HUES6 (cell line): ENCODE measurements around the gene PEAK1.
"Not testable (repeated sequence)": the region's sequence is repeated elsewhere in the genome, so short reads cannot be mapped to it uniquely, and the experiment has no call there.

Experiments
- H3K27ac ChIP-seq: 2 replicates; pipeline ENCODE4 v1.7.0; 2013; ENCODE audit warnings: low read depth, mild to moderate bottlenecking, low read length, inconsistent platforms
- H3K27me3 ChIP-seq: 2 replicates; pipeline ENCODE4 v1.6.1; 2013; ENCODE audit warnings: low read length; ENCODE audit not compliant: control insufficient read depth, insufficient read depth
- H3K36me3 ChIP-seq: 2 replicates; pipeline ENCODE4 v1.6.1; 2013; ENCODE audit warnings: low read length; ENCODE audit not compliant: control insufficient read depth, insufficient read depth
- H3K4me1 ChIP-seq: 2 replicates; pipeline ENCODE4 v1.6.1; 2013; ENCODE audit warnings: low read length; ENCODE audit not compliant: control insufficient read depth, insufficient read depth
- H3K4me3 ChIP-seq: 2 replicates; pipeline ENCODE4 v1.5.1; 2013; ENCODE audit warnings: low read depth, low read length
- H3K9ac ChIP-seq: one replicate; pipeline ENCODE4 v1.6.1; 2013; ENCODE audit warnings: mild to moderate bottlenecking, low read length
- H3K9me3 ChIP-seq: 2 replicates; pipeline ENCODE4 v1.6.1; 2013; ENCODE audit warnings: low read depth, low read length; ENCODE audit not compliant: control insufficient read depth, insufficient read depth

Gene PEAK1

DNA sequence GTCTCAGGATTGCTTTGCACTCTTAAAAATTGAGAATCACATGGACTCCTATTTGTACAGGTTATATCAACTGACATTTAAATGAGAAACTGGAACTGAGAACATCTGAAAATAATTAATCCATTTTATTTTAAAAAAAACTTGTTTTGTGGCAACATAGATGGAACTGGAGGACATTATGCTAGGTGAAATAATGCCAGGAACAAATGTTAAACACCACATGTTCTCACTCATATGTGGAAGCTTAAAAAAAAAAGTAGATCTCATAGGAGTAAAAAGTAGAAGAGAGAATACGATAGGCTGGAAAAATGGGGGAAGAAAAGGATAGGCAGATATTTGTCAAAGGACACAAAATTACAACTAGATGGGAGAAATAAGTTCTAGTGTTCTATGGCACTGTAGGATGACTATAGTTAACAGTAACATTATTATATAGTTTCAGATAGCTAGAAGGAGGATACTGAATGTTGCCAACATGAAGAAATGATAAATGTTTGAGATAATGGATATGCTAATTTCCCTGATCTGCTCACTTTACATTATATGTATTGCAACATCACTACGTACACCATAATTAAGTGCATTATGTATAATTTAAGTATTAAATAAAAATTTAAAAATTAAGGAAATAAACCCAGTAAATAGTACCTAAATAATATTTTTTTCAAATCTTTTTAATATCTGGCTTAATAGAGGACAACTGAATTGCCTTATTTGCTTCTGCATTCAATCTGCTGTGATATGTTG, 248.5 kb downstream of the PEAK1 start:
- Histone ChIP-seq H3K36me3 (no peaks in the 10 kb centered on the region), H3K9me3 (no peaks in the 10 kb centered on the region), H3K27me3 (no peaks in the 10 kb centered on the region), H3K27ac (no peak overlapping the region), H3K9ac (no peak overlapping the region), H3K4me3 (no peak overlapping the region), H3K4me1 (no peaks in the 10 kb centered on the region; the same call in 1 of the 2 replicates)

DNA sequence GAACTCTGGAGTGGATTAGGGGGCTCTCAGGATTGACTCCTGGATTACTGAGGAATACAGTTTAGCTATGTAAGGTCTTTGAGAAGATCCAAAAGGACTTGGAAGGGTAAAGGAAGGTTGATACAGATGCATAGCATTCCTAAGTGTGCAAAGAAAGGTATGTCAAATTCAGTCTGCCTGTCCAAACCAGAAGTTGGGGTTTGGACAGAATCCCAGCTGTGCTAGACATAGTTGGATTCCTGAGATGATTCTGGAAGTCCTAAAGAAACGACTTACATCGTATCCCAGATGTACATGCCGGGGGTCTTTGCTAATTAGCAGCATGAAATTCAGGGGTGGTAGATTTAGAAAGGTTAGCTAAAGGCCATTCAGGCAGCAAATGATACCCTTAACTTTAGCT, 251.3 kb downstream of the PEAK1 start:
- H3K9ac ChIP-seq: no peak overlapping the region
- no peaks in the 10 kb centered on the region for H3K36me3 ChIP-seq
- no peak overlapping the region for H3K4me3 ChIP-seq
- no peaks in the 10 kb centered on the region for H3K9me3 ChIP-seq
- no peaks in the 10 kb centered on the region for H3K27me3 ChIP-seq
- no peak overlapping the region for H3K27ac ChIP-seq
- peaks cover 8% of the 10 kb centered on the region for H3K4me1 ChIP-seq

DNA sequence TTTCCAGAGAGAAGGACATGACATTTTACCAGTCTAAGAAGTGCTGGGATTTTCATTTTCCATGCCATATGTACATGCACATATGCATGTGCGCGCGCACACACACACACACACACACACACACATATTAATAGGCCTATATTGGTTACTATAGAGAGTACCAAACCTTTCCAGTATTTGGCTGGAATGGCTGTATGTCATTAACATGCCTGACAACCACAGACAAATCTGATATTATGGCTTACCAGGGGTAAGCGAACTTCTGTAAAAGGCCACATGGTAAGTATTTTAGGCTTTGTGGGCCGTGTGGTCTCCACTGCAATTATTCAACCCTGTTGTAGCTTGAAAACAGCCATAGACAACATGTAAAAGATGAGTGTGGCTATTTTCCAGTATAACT, 251.8 kb downstream of the PEAK1 start:
- H3K36me3 ChIP-seq: no peaks in the 10 kb centered on the region
- no peaks in the 10 kb centered on the region for H3K9me3 ChIP-seq
- no peak overlapping the region for H3K4me3 ChIP-seq
- H3K27ac ChIP-seq: no peak overlapping the region
- H3K27me3 ChIP-seq: no peaks in the 10 kb centered on the region
- H3K9ac ChIP-seq: no peak overlapping the region
- peaks cover 10% of the 10 kb centered on the region for H3K4me1 ChIP-seq

DNA sequence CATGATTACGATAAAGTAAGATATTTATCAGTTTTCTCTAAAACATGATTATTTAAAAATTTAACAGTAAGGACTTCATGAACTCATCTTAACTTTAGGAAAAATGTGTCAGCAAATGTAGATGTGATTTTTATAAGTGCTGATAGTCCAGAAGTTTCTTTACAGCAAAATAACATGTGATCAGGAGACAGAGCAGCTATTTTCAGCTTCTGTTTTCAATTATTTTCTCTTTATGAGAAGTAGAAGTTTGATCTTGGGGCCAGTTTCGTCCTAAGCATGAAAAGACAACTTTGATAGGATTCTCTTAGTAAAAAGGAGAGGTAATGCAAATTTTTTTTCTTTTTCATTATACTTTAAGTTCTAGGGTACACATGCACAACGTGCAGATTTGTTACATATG, 252.5 kb downstream of the PEAK1 start:
- H3K9ac ChIP-seq: no peak overlapping the region
- H3K36me3 ChIP-seq: no peaks in the 10 kb centered on the region
- H3K4me1 ChIP-seq: peaks cover 10% of the 10 kb centered on the region
- H3K27me3 ChIP-seq: no peaks in the 10 kb centered on the region
- no peaks in the 10 kb centered on the region for H3K9me3 ChIP-seq
- H3K27ac ChIP-seq: no peak overlapping the region
- H3K4me3 ChIP-seq: no peak overlapping the region

DNA sequence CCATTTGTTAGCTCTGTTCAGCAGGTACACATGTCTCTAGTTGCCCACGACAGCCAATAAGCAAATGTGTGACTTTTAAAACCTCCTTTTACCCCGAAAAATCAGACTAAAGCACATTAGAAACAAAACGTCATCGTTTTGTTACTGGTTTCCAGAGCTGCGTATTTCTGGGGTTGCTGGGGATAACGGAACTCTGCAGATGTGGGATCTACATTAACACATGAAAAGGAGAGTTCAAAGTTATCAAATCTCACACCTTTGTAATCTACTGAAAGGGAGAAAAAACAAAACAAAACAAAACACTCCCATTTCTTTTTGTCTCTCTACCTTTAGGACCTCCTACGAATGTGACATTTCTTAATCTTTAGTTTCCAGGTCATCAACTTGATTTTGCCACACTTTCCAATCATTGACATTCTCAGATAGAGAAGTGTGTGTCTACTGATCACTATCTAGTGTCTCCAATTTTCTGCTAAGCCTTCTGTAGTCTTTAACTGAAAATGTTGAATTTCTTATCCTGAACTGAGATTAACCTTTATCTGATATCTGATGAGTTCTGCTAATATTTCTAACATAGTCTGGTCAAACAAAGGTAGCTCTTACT, 256.0 kb downstream of the PEAK1 start:
- Histone ChIP-seq H3K9me3 (no peaks in the 10 kb centered on the region), H3K27ac (no peak overlapping the region), H3K9ac (no peak overlapping the region), H3K36me3 (no peaks in the 10 kb centered on the region), H3K27me3 (no peaks in the 10 kb centered on the region), H3K4me1 (peaks cover 20% of the 10 kb centered on the region), H3K4me3 (no peak overlapping the region)

DNA sequence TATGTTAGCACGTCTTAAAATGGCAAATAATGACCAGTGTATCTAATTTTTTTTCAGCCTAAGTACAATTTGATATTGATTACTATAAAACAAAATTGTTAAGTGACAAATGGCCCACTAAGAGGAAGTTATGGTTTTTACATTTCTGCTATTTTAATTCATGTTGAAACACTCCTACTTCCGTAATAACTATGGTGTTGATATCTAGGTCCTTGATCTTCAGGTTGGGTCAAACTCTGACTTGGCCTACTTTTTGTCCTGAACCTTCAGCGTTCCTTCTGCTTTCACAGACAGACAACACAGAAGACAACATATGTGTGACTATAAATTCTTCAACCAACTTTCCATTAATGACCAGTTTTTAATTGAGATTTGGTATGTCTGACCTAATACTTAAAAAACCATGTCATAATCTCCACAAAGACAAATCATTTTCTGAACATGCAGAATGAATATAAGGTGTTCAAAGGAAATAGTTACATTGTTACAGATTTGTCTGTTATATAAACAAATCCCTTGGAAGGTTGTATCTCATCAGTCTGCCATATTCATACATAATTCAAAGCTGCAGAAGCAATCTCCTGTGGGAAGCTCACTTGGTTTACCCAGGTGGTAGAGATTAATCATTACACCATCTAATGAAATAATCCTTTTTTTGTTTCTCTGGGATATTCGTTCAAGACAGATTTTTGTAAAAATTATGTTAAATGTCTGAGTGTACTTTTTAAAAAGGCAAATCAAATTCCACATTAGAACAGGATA, 256.9 kb downstream of the PEAK1 start:
- H3K9ac ChIP-seq: no peak overlapping the region
- peaks cover 20% of the 10 kb centered on the region for H3K4me1 ChIP-seq
- H3K27ac ChIP-seq: no peak overlapping the region
- H3K36me3 ChIP-seq: peaks cover 4% of the 10 kb centered on the region; the same call in 1 of the 2 replicates
- H3K4me3 ChIP-seq: no peak overlapping the region
- H3K27me3 ChIP-seq: no peaks in the 10 kb centered on the region
- H3K9me3 ChIP-seq: no peaks in the 10 kb centered on the region

DNA sequence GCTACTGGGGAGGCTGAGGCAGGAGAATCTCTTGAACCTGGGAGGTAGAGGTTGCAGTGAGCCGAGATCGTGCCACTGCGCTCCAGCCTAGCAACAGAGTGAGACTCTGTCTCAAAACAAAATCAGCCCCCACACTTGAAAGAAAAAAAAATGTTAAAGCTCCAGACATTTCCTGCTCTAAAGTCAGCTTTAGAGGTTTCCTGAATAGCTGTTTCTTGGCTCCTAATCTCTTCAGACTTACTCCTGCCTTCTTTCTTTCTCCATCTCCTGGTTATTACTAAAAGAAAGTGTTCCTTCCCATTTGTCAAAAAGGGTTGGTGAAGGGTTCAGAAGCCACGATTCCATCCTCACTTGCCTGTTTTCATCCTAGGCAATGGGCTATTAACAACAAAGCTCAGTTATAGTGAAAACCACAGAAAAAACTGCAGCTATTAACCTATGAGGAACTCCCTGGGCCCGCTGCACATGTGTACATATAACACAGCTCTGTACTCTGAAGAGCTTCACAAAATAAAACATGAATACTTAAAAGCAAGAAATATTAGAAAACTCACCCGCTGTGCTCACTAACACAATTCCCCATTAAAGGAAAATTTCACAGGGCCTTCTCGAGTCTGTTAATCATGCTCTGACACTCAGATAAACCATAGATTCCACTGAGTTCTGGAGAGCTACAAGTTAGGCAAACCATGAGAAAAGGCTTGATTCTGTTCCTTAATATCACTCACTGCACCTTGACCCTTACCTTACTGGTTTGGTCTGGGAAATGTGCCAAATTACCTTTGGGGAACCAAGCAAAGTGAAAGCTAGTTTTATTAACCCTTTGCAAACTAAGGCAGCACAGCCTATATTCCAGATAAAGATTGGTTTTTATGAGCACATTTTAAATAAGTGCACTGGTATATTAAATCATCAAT, 259.1 kb downstream of the PEAK1 start:
- H3K27ac ChIP-seq: 0 out of 2 replicates have a peak overlapping the region, but pooled peaks have one; percentile 31
- H3K9me3 ChIP-seq: peaks cover 12% of the 10 kb centered on the region
- H3K36me3 ChIP-seq: peaks cover 21% of the 10 kb centered on the region
- peaks cover 20% of the 10 kb centered on the region for H3K4me1 ChIP-seq
- no peak overlapping the region for H3K4me3 ChIP-seq
- no peaks in the 10 kb centered on the region for H3K27me3 ChIP-seq
- no peak overlapping the region for H3K9ac ChIP-seq

DNA sequence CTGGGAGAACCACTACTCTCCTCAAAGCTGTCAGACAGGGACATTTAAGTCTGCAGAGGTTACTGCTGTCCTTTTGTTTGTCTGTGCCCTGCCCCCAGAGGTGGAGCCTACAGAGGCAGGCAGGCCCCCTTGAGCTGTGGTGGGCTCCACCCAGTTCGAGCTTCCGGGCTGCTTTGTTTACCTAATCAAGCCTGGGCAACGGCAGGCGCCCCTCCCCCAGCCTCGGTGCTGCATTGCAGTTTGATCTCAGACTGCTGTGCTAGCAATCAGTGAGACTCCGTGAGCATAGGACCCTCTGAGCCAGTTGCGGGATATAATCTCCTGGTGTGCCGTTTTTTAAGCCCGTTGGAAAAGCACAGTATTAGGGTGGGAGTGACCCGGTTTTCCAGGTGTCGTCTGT, 263.9 kb downstream of the PEAK1 start:
- H3K9me3 ChIP-seq: peaks cover 12% of the 10 kb centered on the region
- not testable (repeated sequence) for H3K4me3 ChIP-seq, H3K9ac ChIP-seq, H3K4me1 ChIP-seq, H3K27me3 ChIP-seq, H3K27ac ChIP-seq
- peaks cover 21% of the 10 kb centered on the region for H3K36me3 ChIP-seq

DNA sequence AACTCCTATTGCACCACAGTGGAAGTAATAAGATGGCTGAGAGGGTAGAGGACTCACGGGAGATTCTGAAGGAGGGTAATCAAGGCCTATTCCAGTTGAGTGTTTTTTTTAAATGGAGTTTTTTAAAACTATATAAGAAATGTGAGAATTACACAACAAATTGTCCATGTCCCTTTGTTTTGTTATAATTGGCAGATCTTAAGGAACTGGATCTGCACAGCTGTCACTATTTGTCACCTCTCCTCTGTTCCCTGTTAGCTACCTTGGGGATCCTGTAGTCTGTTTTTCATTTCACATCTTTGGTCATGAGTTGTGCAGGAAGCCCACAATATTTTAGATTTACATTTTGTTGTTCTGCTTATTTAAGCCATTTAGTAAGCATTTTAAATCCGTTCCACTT, 271.7 kb downstream of the PEAK1 start:
- Histone ChIP-seq H3K27ac (no peak overlapping the region), H3K36me3 (no peaks in the 10 kb centered on the region), H3K4me3 (no peak overlapping the region), H3K27me3 (no peaks in the 10 kb centered on the region), H3K9me3 (no peaks in the 10 kb centered on the region), H3K4me1 (no peaks in the 10 kb centered on the region), H3K9ac (no peak overlapping the region)

DNA sequence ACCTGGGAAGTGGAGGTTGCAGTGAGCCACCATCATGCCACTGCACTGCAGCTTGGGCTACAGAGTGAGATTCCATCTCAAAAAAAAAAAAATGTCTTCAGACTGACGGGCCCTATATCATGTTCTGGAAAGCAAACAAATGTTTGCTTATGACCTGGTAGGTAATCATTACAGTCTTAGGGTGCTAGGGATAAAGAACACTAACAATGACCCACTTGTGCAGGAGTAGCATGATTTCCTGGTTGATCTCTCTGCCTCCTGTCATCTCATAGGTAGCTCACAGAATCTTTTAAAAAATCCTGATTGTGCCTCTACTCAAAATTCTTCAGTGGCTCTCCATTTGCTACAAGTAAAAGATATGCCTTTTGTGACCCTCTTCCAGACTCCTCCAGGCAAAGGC, 274.5 kb downstream of the PEAK1 start:
- H3K4me3 ChIP-seq: no peak overlapping the region
- no peaks in the 10 kb centered on the region for H3K27me3 ChIP-seq
- H3K9me3 ChIP-seq: peaks cover 13% of the 10 kb centered on the region
- H3K36me3 ChIP-seq: no peaks in the 10 kb centered on the region
- no peak overlapping the region for H3K9ac ChIP-seq
- H3K4me1 ChIP-seq: no peaks in the 10 kb centered on the region
- H3K27ac ChIP-seq: no peak overlapping the region
